HG03521 (cell line): ENCODE measurements around the gene KLRC3.
A peak's percentile ranks its signal among the peaks of the same experiment; 100 is the strongest.
"Not testable (repeated sequence)": the region's sequence is repeated elsewhere in the genome, so short reads cannot be mapped to it uniquely, and the experiment has no call there.

Experiments used
- ATAC-seq: cut with Tn5 transposase; IDR thresholded peaks from one replicate; pipeline ENCODE4 v1.9.1; 2021; ENCODE audit warnings: mild to moderate bottlenecking, moderate library complexity; ENCODE audit not compliant: unreplicated experiment

Gene KLRC3

GRCh38 chr12:10404798-10405197 is 15.6 kb downstream of the KLRC3 start:
- no peak for ATAC-seq

DNA sequence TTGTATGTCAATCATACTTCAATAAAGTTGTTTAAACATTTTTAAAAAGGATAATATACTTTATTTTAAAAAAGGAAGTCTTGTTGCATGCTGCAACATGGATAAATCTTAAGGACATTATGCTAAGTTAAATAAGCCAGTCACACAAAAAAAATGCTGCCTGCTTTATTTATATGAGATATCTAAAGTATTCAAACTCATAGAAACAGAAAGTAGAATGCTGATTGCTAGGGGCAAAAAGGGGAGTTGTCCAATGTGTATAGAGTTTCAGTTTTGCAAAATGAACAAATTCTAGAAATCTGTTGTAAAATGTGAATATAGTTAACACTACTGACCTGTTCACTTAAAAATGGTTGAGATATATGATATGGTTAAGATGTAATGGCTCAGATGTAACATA is 19.6 kb downstream of the KLRC3 start:
- ATAC-seq = no peak

DNA sequence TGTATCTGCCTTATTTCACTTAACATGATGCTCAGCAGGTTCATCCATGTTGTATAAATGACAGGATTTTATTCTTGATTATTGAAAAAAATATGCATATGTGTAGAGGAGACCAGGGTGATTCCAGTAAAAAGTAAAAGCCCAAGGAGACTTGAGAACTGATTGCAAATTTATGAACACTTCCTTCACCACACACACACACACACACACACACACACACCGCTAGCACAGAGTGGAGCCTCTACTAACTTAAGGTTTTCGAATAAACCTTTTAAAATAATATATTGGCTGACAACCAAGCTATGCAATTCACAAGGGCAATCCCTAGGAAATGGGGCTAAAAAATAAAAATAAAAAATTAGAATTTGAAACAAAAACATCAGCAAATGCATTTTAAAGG is 22.2 kb downstream of the KLRC3 start:
- no peak for ATAC-seq

DNA sequence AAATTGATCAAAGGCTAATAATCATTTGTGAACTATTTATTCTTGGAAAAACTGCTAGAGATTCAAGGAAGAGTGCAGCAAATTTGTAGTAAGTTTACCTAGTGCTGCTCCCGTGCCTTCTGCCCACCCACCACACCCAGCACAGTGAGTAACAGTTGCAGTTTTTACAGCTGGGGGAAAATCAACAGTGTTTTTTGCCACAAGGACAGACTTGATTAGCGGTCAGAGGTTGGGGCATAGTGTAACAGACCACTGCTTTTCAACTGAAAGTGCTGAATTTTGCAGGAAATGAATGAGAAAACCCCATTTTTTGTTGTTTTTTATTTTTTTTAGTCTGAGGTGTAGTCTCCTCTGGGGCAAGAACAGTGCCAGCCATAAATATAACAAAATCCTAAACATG is 23.1 kb downstream of the KLRC3 start:
- no peak for ATAC-seq

GRCh38 chr12:10396176-10396575 is 24.2 kb downstream of the KLRC3 start:
- not testable (repeated sequence) for ATAC-seq

GRCh38 chr12:10395390-10395998 is 24.9 kb downstream of the KLRC3 start:
- peak; percentile 82 for ATAC-seq

- not testable (repeated sequence) for ATAC-seq
Measured at GRCh38 chr12:10394531-10395152, 25.8 kb downstream of the KLRC3 start.

GRCh38 chr12:10393291-10393690 is 27.1 kb downstream of the KLRC3 start:
- no peak for ATAC-seq

GRCh38 chr12:10392394-10392930 is 27.9 kb downstream of the KLRC3 start:
- ATAC-seq = peak; percentile 52

- ATAC-seq = not testable (repeated sequence)
Measured at GRCh38 chr12:10390991-10391390, 29.4 kb downstream of the KLRC3 start.

- no peak for ATAC-seq
Measured at GRCh38 chr12:10389904-10390303, 30.5 kb downstream of the KLRC3 start, which contains the start of gene KLRK1. KLRK1 (minus strand) TSS chr12:10390041; CDS start chr12:10388810, 1,231 bp downstream.

- ATAC-seq = no peak
Measured at GRCh38 chr12:10388624-10389413, 31.6 kb downstream of the KLRC3 start.

- ATAC-seq = not testable (repeated sequence)
Measured at GRCh38 chr12:10387498-10387897, 32.9 kb downstream of the KLRC3 start.

DNA sequence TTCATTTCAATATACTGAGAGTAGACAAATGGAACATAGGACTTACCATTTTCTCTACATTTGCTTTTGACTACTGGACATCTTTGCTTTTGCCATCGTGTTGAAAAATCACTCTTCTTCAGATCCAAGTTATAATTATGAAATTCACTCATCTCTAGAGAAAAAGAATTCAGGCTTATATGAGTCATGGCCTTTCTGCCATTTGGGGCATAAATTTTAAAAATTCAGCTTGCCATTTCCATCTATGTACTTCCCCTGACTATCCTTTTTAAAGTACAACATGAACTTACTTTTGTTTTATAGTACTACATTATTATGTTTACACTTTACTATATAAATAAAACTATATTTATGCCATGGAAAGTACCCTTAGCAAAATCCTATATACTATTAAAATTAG is 33.5 kb downstream of the KLRC3 start:
- no peak for ATAC-seq

- ATAC-seq = no peak
Measured at GRCh38 chr12:10385166-10385613, 35.2 kb downstream of the KLRC3 start.

DNA sequence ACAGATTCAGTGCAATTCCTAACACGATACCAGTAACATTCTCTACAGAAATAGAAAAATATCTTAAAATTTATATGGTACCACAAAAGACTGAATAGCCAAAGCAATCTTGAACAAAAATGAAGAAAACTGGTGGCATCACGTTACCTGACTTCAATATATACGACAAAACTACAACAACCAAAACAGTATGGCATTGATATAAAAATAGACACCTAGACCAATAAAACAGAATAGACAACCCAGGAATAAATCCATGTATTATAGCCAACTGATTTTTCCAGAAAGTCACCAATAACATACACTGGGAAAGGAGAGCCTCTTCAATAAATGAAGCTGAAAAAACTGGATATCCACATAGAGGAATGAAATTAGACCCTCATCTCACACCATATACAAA is 36.2 kb downstream of the KLRC3 start:
- ATAC-seq = no peak

GRCh38 chr12:10381928-10382628 is 38.3 kb downstream of the KLRC3 start:
- no peak for ATAC-seq

DNA sequence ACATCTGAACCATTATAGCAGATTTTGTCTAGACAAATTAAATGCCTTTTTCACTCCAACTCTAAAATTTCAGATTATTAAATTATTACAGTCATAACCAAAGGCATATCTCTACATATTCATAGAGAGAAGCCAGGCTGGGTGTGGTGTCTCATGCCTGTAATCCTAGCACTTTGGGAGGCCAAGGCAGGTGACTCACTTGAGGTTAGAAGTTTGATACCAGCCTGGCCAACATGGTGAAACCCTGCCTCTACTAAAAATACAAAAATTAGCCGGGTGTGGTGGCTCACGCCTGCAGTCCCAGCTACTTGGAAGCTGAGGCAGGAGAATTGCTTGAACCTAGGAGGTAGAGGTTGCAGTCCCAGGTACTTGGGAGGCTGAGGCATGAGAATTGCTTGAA is 41.7 kb downstream of the KLRC3 start:
- ATAC-seq = not testable (repeated sequence)

DNA sequence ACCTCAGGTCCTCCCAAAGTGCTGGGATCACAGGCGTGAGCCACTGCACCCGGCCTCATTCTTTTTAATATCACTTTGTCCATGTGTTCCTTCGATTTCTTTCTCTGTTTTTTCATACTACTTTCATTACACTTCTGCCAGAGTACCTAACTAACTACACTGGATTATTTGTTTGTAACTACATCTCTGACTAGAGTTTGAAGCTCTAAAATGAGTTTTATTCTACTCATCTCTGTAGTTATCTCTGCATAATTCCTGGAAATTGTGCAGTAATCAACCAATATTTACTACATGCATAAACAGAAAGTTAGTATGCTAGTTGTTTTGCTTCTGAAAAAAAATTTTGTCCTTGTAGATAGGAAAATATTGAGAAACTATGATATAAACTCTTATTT is 45.8 kb downstream of the KLRC3 start:
- ATAC-seq = no peak

DNA sequence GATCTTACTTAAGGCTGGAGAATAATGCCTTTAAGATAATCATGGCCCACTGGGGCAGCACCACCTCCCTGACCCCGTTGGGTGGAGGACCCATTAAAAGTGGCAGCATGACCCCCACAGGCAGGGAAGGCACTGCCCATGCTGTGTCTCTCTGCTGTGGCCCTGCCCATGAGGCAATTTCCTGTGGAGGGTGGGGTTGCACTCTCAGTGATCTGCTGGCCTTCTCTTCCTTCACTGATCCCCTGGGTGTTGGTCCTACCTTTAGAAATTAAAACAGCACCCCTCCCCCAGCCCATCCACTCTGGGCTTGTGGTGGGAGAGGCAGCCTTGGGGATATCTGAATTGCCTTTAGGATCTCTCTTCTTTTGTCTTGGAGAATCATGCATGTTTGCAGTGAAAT is 47.8 kb downstream of the KLRC3 start:
- ATAC-seq = no peak
